ENCODE results near the gene GABRB1. TPM values are rescaled to one million over a fixed set of nuclear protein-coding genes. Genes with fewer than 3 reads are reported as not detected.
"Not testable (repeated sequence)": the region's sequence is repeated elsewhere in the genome, so short reads cannot be mapped to it uniquely, and the experiment has no call there.

Gene GABRB1
- total RNA-seq, 1 experiment from 2014 or later: not detected

DNA sequence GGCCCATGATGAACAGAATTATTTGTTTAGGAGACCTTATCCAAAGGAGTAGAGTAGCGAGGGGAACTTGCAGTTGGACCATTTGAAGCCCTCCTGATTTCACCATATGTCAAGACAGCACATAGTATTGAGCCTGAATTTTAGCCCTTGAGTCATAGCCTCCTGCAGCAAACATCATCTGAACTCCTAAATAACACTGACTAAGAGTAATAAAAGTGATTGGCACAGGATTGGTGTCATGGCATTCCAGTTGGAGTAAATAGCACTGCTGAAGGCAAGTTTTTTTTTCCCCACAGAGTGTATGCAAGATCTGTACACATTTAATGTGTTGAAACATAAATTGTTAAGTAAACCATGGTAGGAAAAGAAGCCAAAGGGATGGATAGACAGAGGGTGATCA, 343.1 kb downstream of the GABRB1 start:
- no TSS peak for BruUV-seq (replicated peaks)
- DNase-seq (ENCODE audit: low read depth, low spot score): no peak
- no peaks in the 10 kb centered on the region for H3K79me2 ChIP-seq (ENCODE audit: insufficient read depth, low read length)
- RAD21 ChIA-PET (ENCODE audit: low non-redundant PET in 1 of 2, low total read pairs in 2 of 2, uncharacterized antibody in 2 of 2, unreplicated experiment in 2 of 2): no interaction called here
- no peaks in the 10 kb centered on the region for H3K9me3 ChIP-seq (ENCODE audit: control insufficient read depth in 1 of 2, insufficient read depth in 1 of 2, low read depth in 1 of 2, low read length in 2 of 2)
- ATAC-seq: no peak
- H3K4me2 ChIP-seq (ENCODE audit: low read length): no peak overlapping the region
- H3K4me3 ChIP-seq (replicated peaks in 1 of 2; ENCODE audit: low read depth in 1 of 2, low read length in 2 of 2): no peak overlapping the region
- POLR2A ChIA-PET: no interaction called here
- H3K36me3 ChIP-seq (ENCODE audit: control insufficient read depth in 1 of 2, insufficient read depth in 2 of 2, low read length in 2 of 2): no peaks in the 10 kb centered on the region
- TF ChIP-seq YY1 (IDR thresholded peaks at IDR 0.05; ENCODE audit: extremely low read depth, insufficient replicate concordance, low read depth, low read length) (no peak), CBX3 (IDR thresholded peaks at IDR 0.05; ENCODE audit: low read depth) (no peak), EGR1 (IDR thresholded peaks at IDR 0.05; ENCODE audit: low read depth) (no peak), JUND (IDR thresholded peaks at IDR 0.05) (no peak), SRF (IDR thresholded peaks at IDR 0.05; ENCODE audit: low read depth) (no peak), ZNF274 (IDR thresholded peaks at IDR 0.05; ENCODE audit: low read depth, low read length) (no peak), CEBPB (IDR thresholded peaks at IDR 0.05; ENCODE audit: low read depth) (no peak), ZFX (IDR thresholded peaks at IDR 0.05) (no peak), SIN3A (IDR thresholded peaks at IDR 0.05; ENCODE audit: low read depth) (no peak), EZH2phosphoT487 (IDR thresholded peaks at IDR 0.05; ENCODE audit: borderline replicate concordance) (no peak), ELF1 (IDR thresholded peaks at IDR 0.05; ENCODE audit: borderline replicate concordance, low read depth) (no peak), POLR2A (IDR thresholded peaks at IDR 0.05; ENCODE audit: borderline replicate concordance, extremely low read depth, insufficient read depth, insufficient read length) (no peak), TCF7L2 (IDR thresholded peaks at IDR 0.05; ENCODE audit: borderline replicate concordance, extremely low read depth, insufficient read depth, insufficient read length) (no peak), POLR2AphosphoS5 (IDR thresholded peaks at IDR 0.05; ENCODE audit: low read depth, low read length) (no peak)
- TF ChIP-seq, protein P1, sequence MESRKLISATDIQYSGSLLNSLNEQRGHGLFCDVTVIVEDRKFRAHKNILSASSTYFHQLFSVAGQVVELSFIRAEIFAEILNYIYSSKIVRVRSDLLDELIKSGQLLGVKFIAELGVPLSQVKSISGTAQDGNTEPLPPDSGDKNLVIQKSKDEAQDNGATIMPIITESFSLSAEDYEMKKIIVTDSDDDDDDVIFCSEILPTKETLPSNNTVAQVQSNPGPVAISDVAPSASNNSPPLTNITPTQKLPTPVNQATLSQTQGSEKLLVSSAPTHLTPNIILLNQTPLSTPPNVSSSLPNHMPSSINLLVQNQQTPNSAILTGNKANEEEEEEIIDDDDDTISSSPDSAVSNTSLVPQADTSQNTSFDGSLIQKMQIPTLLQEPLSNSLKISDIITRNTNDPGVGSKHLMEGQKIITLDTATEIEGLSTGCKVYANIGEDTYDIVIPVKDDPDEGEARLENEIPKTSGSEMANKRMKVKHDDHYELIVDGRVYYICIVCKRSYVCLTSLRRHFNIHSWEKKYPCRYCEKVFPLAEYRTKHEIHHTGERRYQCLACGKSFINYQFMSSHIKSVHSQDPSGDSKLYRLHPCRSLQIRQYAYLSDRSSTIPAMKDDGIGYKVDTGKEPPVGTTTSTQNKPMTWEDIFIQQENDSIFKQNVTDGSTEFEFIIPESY (IDR thresholded peaks at IDR 0.05; ENCODE audit: extremely low read depth, insufficient replicate concordance, low read length): no peak
- TF ChIP-seq, protein P2, sequence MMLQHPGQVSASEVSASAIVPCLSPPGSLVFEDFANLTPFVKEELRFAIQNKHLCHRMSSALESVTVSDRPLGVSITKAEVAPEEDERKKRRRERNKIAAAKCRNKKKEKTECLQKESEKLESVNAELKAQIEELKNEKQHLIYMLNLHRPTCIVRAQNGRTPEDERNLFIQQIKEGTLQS (IDR thresholded peaks at IDR 0.05): no peak
- TF ChIP-seq, protein P3, sequence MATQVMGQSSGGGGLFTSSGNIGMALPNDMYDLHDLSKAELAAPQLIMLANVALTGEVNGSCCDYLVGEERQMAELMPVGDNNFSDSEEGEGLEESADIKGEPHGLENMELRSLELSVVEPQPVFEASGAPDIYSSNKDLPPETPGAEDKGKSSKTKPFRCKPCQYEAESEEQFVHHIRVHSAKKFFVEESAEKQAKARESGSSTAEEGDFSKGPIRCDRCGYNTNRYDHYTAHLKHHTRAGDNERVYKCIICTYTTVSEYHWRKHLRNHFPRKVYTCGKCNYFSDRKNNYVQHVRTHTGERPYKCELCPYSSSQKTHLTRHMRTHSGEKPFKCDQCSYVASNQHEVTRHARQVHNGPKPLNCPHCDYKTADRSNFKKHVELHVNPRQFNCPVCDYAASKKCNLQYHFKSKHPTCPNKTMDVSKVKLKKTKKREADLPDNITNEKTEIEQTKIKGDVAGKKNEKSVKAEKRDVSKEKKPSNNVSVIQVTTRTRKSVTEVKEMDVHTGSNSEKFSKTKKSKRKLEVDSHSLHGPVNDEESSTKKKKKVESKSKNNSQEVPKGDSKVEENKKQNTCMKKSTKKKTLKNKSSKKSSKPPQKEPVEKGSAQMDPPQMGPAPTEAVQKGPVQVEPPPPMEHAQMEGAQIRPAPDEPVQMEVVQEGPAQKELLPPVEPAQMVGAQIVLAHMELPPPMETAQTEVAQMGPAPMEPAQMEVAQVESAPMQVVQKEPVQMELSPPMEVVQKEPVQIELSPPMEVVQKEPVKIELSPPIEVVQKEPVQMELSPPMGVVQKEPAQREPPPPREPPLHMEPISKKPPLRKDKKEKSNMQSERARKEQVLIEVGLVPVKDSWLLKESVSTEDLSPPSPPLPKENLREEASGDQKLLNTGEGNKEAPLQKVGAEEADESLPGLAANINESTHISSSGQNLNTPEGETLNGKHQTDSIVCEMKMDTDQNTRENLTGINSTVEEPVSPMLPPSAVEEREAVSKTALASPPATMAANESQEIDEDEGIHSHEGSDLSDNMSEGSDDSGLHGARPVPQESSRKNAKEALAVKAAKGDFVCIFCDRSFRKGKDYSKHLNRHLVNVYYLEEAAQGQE (IDR thresholded peaks at IDR 0.05; ENCODE audit: low read depth): no peak
- H3K9ac ChIP-seq (ENCODE audit: low read length): no peak overlapping the region
- no peak overlapping the region for H2AFZ ChIP-seq (ENCODE audit: low read depth, low read length, poor library complexity, severe bottlenecking)
- CTCF ChIA-PET: no interaction called here
- H3K27me3 ChIP-seq (ENCODE audit: insufficient read depth, low read length): peaks cover 6% of the 10 kb centered on the region; the same call in 1 of the 2 replicates
- intact Hi-C loops (cut with micrococcal nuclease): no loop called here
- H3K9me2 ChIP-seq (ENCODE audit: insufficient read depth): no peaks in the 10 kb centered on the region
- H3K27ac ChIP-seq (ENCODE audit: low read depth, low read length): no peak overlapping the region
- H4K20me1 ChIP-seq (ENCODE audit: insufficient read depth): no peaks in the 10 kb centered on the region
- H3K4me1 ChIP-seq (ENCODE audit: control insufficient read depth in 1 of 2, insufficient read depth in 2 of 2, low read length in 2 of 2): no peaks in the 10 kb centered on the region

DNA sequence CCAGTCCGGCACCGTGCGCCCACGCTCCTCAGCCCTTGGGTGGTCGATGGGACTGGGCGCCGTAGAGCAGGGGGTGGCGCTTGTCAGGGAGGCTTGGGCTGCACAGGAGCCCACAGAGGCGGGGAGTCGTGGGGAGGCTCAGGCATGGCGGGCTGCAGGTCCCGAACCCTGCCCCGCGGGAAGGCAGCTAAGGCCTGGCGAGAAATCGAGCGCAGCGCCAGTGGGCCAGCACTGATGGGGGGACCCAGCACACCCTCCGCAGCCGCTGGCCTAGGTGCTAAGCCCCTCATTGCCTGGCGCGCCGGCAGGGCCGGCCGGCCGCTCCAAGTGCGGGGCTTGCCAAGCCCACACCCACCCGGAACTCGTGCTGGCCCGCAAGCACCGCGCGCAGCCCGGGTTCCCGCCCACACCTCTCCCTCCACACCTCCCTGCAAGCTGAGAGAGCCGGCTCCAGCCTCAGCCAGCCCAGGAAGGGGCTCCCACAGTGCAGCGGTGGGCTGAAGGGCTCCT, 346.7 kb downstream of the GABRB1 start:
- CTCF ChIA-PET; H3K79me2 ChIP-seq (ENCODE audit: insufficient read depth, low read length); RAD21 ChIA-PET (ENCODE audit: low non-redundant PET in 1 of 2, low total read pairs in 2 of 2, uncharacterized antibody in 2 of 2, unreplicated experiment in 2 of 2); H3K4me2 ChIP-seq (ENCODE audit: low read length); DNase-seq (ENCODE audit: low read depth, low spot score); H3K27me3 ChIP-seq (ENCODE audit: insufficient read depth, low read length); BruUV-seq (replicated peaks); H3K4me3 ChIP-seq (replicated peaks in 1 of 2; ENCODE audit: low read depth in 1 of 2, low read length in 2 of 2); POLR2A ChIA-PET; H3K4me1 ChIP-seq (ENCODE audit: control insufficient read depth in 1 of 2, insufficient read depth in 2 of 2, low read length in 2 of 2); H3K27ac ChIP-seq (ENCODE audit: low read depth, low read length); H2AFZ ChIP-seq (ENCODE audit: low read depth, low read length, poor library complexity, severe bottlenecking); H3K9me3 ChIP-seq (ENCODE audit: control insufficient read depth in 1 of 2, insufficient read depth in 1 of 2, low read depth in 1 of 2, low read length in 2 of 2); H4K20me1 ChIP-seq (ENCODE audit: insufficient read depth); intact Hi-C loops (cut with micrococcal nuclease); H3K36me3 ChIP-seq (ENCODE audit: control insufficient read depth in 1 of 2, insufficient read depth in 2 of 2, low read length in 2 of 2); H3K9ac ChIP-seq (ENCODE audit: low read length); H3K9me2 ChIP-seq (ENCODE audit: insufficient read depth); ATAC-seq: not testable (repeated sequence)

Measured in HCT116 (cell line).